HG03064 (cell line): ENCODE measurements around the gene ALX3.
"Not testable (repeated sequence)": the region's sequence is repeated elsewhere in the genome, so short reads cannot be mapped to it uniquely, and the experiment has no call there.

Source experiments
- ATAC-seq: cut with Tn5 transposase; IDR thresholded peaks from one replicate; pipeline ENCODE4 v1.9.1; 2021; ENCODE audit warnings: low read depth; ENCODE audit not compliant: unreplicated experiment

Gene ALX3

GRCh38 chr1:110089561-110090275 is 19.2 kb upstream of the ALX3 start:
- ATAC-seq, result no peak

DNA sequence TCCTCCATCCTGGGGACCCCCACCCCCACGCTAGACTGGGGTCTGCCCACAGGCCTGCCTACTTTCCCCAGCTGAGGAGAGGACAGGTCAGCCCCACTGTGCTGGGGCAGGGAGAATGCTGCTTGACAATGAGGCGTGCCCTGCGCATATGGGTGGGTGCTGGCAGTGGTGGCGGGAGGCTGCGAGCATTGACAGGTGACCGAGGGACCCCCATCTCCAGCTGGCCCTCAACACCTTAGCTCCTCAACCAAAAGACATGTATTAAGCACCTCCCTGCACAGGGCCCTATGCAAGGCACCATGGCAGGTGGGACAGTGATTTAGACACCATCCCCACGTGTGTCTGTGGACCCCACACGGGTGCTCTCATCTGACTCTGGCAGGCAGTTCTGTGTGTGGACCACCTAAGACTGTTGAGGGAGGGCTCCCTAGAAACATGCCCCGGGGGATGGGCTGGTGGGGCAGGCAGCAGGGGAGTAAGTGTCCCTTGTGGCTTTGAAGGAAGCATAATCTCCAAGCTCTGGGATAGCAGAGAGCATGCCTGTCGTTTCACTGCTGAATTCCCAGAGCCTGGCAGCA is 18.4 kb upstream of the ALX3 start:
- no peak for ATAC-seq

- ATAC-seq, result no peak
Measured at GRCh38 chr1:110087812-110088738, 17.6 kb upstream of the ALX3 start.

- no peak for ATAC-seq
Measured at GRCh38 chr1:110086961-110087360, 16.5 kb upstream of the ALX3 start.

DNA sequence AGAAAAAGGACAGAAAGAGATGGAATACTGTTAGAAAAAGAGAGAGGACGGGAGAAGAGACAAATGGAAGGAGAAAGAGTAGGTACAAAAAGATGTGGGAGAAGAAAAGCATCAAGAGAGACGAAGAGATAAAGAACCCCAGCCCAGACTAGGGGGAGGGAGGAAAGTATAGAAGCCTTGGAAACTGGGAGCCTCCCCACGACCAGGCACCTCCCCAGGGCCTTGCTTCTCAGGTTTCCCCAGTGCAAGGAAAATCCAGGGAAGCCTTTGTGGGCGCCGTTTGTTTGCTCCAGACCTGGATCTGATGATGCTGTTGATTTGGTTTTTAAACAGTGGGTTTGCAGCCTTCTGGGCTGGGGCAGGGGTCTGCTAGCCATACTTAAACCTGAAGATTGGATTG is 15.2 kb upstream of the ALX3 start:
- no peak for ATAC-seq

DNA sequence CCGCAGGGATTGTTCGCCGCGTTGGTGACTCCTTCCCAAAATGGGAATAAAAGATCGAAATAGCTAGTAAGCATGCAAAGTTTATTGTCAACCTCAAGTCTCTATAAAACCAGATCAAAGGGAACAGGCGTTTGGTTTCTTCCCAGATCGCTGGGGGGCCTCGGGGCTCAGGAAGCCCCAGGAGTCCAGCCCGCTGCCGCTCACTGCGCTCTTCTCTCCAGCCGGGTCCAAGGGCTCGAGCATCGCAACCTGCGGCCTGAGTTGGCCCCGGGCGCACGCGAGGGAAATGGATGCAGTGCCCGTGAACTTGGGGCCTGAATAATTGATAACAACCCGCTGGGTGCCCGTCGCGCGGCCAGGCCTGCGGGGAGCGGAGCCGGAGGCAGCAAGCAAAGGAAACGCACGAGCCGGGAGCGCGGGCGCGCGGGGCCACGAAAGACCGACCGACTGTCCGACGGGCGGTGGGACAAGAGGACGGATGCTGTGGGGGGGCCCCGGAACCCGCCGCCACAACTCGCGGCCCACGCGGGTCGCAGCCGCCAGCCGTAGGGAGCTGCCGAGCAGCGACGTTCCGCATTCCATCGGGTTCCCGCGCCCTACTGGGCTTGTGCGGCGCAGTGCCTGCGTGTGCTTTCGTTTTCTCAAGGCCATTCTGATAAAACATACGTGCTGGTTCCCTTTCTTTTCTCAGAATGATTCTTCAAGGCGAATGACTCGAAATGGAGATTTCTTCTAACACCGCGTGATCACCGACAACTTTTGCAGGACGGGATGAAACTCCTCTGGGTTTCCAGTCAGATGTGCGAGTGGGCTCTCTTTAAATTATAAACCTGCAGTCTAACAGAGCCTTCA is 14.0 kb upstream of the ALX3 start:
- no peak for ATAC-seq

GRCh38 chr1:110083866-110084226 is 13.4 kb upstream of the ALX3 start:
- no peak for ATAC-seq

DNA sequence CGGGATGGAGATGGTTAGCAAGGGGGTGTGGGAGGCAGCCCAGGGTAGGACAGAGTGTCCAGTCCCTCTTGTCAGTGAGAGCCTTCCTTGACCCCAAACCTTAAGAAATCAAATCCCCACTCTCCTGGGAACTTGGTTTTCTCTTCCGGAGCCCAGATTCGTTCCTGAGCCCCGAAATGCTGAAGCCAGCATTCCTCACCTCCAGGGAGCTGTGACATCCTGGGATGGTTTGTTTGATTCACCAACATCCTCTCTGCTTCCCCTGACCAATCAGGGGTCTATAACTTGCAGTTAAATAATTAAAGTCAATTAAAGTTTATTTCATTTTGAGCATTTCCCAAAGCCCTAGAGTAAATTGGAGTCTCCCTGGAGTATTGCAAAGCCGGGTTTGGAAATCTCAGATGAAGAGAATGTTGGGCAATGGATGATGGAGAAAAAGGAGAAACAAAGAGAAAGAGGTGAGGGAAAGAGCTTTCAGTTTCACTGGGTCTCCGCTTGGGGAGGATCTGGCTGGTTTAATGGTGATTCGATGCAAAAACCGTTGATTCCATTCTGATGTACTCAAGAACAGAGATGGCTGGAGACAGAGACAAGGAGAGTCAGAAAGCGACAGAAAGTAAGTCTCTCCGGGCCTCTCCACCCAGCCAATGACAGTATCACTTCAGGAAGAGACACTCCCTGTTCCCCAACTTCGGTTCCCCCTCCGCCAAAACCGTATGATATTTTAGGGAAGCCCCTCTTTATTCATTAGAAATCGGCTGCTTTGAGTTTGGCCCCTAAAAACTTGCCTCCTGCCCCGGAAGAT is 12.8 kb upstream of the ALX3 start:
- ATAC-seq, result no peak

GRCh38 chr1:110082477-110082876 is 12.0 kb upstream of the ALX3 start:
- ATAC-seq, result no peak

DNA sequence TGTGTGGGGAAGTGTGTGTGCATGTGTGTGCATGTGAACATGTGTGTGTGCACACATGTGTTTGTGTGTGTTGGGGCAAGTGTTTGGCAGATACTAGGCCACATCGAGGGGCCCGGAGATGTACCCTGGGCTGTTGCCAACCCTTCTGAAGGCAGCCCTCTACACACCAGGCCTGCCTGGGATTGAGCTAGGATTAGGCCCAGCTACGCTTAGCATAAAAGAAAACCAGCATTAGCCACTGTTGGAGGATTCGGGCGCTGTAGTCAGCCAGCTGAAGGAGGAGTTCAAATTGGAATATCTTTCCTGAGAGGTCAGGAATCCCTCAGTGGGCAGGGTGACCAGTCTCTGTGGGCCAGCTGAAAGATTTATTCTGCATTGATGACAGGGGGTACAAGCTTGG is 10.6 kb upstream of the ALX3 start:
- ATAC-seq, result no peak

GRCh38 chr1:110079995-110080394 is 9.5 kb upstream of the ALX3 start:
- ATAC-seq, result not testable (repeated sequence)

- ATAC-seq, result no peak
Measured at GRCh38 chr1:110076789-110077500, 6.5 kb upstream of the ALX3 start.

- no peak for ATAC-seq
Measured at GRCh38 chr1:110074166-110074565, 3.7 kb upstream of the ALX3 start.

- ATAC-seq, result no peak
Measured at GRCh38 chr1:110070282-110070669, 196 bp downstream of the ALX3 start.

DNA sequence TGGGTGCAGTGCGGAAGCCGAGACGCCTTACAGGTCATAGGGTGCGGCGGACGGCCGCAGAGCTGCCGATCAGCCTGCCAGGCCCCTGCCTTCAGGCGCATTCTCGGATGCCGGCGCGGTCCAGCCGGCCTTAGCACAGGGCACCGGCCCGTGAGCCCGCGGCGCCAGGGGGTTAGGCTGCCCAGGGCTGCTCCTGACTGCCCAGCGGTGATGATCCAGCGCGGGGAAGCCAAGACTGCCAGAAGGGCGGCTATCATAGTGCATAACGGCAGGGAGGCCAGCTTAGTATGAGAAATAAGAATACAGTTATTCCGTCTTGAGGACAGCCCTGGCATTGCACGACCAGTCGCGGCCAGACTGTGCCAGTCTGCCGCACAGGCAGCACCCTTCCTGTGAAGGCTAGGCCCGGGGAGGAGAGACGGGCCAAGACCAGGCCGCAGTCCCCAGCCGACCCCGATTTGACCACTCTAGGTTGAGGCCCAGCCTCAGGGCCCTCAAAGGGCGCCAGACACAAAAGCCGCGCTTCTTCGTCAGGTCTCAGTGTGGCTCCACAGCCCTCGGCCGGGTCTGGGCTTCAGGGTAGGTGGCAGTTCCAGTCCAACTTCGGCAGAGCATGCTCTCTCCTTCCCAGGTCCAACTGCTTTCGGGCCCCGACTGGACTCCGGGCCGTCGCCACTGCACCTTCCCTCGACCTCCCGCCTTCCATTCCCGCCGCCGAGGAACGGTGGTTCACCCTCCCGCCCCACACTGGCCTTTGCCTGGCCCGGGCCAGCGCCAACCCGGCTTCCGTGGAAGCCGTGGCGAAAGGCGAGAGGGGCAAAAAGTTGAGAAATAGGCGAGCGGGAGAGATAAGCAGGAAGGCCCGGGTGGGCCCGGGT is 829 bp downstream of the ALX3 start:
- no peak for ATAC-seq

- no peak for ATAC-seq
Measured at GRCh38 chr1:110068646-110069403, 1.6 kb downstream of the ALX3 start.

- no peak for ATAC-seq
Measured at GRCh38 chr1:110067893-110068645, 2.4 kb downstream of the ALX3 start.
